Lower lobe of right lung (tissue), 2 donors: ENCODE data around the gene EFTUD2. TPM values are rescaled to one million over a fixed set of nuclear protein-coding genes. Genes with fewer than 3 reads are reported as not detected.
A peak's percentile ranks its signal among the peaks of the same experiment; 100 is the strongest.

Source experiments
- ATAC-seq, 2 donors: fragments of 200-7000 bp; cut with Tn5 transposase; one replicate each; pipeline ENCODE4 v1.9.1; 2020 to 2022; ENCODE audit warnings: mild to moderate bottlenecking in 2 of 2, moderate library complexity in 2 of 2
- DNase-seq: peaks from one replicate; pipeline ENCODE4 v3.0.0-alpha.2; 2020
- H3K27ac ChIP-seq: fragments of 200-600 bp; one replicate; pipeline ENCODE4 v1.8.0; 2022
- H3K27me3 ChIP-seq: fragments of 200-600 bp; one replicate; pipeline ENCODE4 v1.8.0; 2022; ENCODE audit warnings: low read depth
- H3K36me3 ChIP-seq: fragments of 200-600 bp; one replicate; pipeline ENCODE4 v1.8.0; 2022; ENCODE audit warnings: mild to moderate bottlenecking
- H3K4me1 ChIP-seq: fragments of 200-600 bp; one replicate; pipeline ENCODE4 v1.8.0; 2022
- H3K4me3 ChIP-seq: fragments of 200-600 bp; one replicate; pipeline ENCODE4 v1.8.0; 2022; ENCODE audit warnings: mild to moderate bottlenecking
- H3K9me3 ChIP-seq: fragments of 200-600 bp; one replicate; pipeline ENCODE4 v1.8.0; 2022
- CTCF ChIP-seq: fragments of 200-600 bp; IDR thresholded peaks from one replicate; pipeline ENCODE4 v1.8.0; 2022; ENCODE audit warnings: antibody characterized with exemption, mild to moderate bottlenecking
- intact Hi-C: fragments of 100-400 bp; cut with DNase I; formaldehyde crosslinking; loops from one replicate; pipeline ENCODE4 v1.11.0; 2022
- total RNA-seq: library from RNA; stranded (reverse); fragmentation: NEBNext Ultra II Directional; extraction: Animal tissue kit (Norgen Biotek cat#: 25700); gene quantifications from one replicate; pipeline ENCODE4 v1.2.1, GENCODE V29; 2021
- donor health status: DM: no; HTN: yes; CAD: no; lungs with severe emphysema.

The EFTUD2 gene
- total RNA-seq, 1 donor from 2014 or later: 108 TPM

GRCh38 chr17:44865931-44866330, 33.3 kb downstream of the EFTUD2 start:
- Histone ChIP-seq H3K27ac (no peak overlapping the region), H3K27me3 (no peaks in the 10 kb centered on the region), H3K9me3 (no peaks in the 10 kb centered on the region), H3K4me1 (no peaks in the 10 kb centered on the region), H3K4me3 (no peak overlapping the region), H3K36me3 (peaks cover 98% of the 10 kb centered on the region)
- DNase-seq: no peak
- no peak for ATAC-seq
- no peak for TF ChIP-seq CTCF
- intact Hi-C loops: loop anchor here (5.0 kb wide), 1 partner anchor 89 kb away; no protein-coding TSS in a partner anchor

GRCh38 chr17:44865231-44865660, 34.0 kb downstream of the EFTUD2 start:
- Histone ChIP-seq H3K27ac (no peak overlapping the region), H3K36me3 (peaks cover 98% of the 10 kb centered on the region), H3K4me1 (no peaks in the 10 kb centered on the region), H3K9me3 (no peaks in the 10 kb centered on the region), H3K4me3 (no peak overlapping the region), H3K27me3 (no peaks in the 10 kb centered on the region)
- ATAC-seq: peak; percentile 71 to 77
- intact Hi-C loops: loop anchor here (5.0 kb wide), 1 partner anchor 88 kb away; no protein-coding TSS in a partner anchor
- peak; percentile 61 for DNase-seq
- peak; percentile 88 for TF ChIP-seq CTCF

- no peaks in the 10 kb centered on the region for H3K27me3 ChIP-seq
- H3K4me3 ChIP-seq: no peak overlapping the region
- ATAC-seq (peak in 1 of 2 donors; percentile 12), DNase-seq (no peak)
- intact Hi-C loops: loop anchor here (5.0 kb wide), 1 partner anchor 88 kb away; no protein-coding TSS in a partner anchor
- TF ChIP-seq CTCF: no peak
- H3K4me1 ChIP-seq: no peaks in the 10 kb centered on the region
- H3K36me3 ChIP-seq: peaks cover 98% of the 10 kb centered on the region
- H3K9me3 ChIP-seq: no peaks in the 10 kb centered on the region
- no peak overlapping the region for H3K27ac ChIP-seq
These were observed 34.4 kb downstream of the EFTUD2 start for GRCh38 chr17:44864831-44865230.

- Histone ChIP-seq H3K9me3 (no peaks in the 10 kb centered on the region), H3K27me3 (no peaks in the 10 kb centered on the region), H3K4me1 (no peaks in the 10 kb centered on the region), H3K27ac (no peak overlapping the region), H3K4me3 (no peak overlapping the region), H3K36me3 (peaks cover 98% of the 10 kb centered on the region)
- DNase-seq (no peak), ATAC-seq (no peak)
- intact Hi-C loops: no loop called here
- no peak for TF ChIP-seq CTCF
These were observed 36.0 kb downstream of the EFTUD2 start for GRCh38 chr17:44863061-44863918.

- ATAC-seq (no peak), DNase-seq (no peak)
- Histone ChIP-seq H3K4me1 (no peaks in the 10 kb centered on the region), H3K36me3 (peaks cover 98% of the 10 kb centered on the region), H3K27ac (no peak overlapping the region), H3K4me3 (no peak overlapping the region), H3K27me3 (no peaks in the 10 kb centered on the region), H3K9me3 (no peaks in the 10 kb centered on the region)
- no peak for TF ChIP-seq CTCF
- intact Hi-C loops: no loop called here
These were observed 36.8 kb downstream of the EFTUD2 start for GRCh38 chr17:44862278-44862914.
